Measurements from ENCODE around the gene VSTM4. TPM values are rescaled to one million over a fixed set of nuclear protein-coding genes. Genes with fewer than 3 reads are reported as not detected.

VSTM4 gene
- total RNA-seq, 1 experiment from 2014 or later = 0.13 TPM

- Histone ChIP-seq H3K27ac (ENCODE audit: low read length) (no peak overlapping the region), H3K27me3 (ENCODE audit: control insufficient read depth, insufficient read depth, low read length) (peaks cover 5% of the 10 kb centered on the region), H3K9me3 (ENCODE audit: control insufficient read depth, insufficient read depth, low read depth, low read length) (no peaks in the 10 kb centered on the region), H3K4me1 (ENCODE audit: control insufficient read depth, insufficient read depth, low read length) (no peaks in the 10 kb centered on the region), H3K4me3 (ENCODE audit: low read depth in 2 of 2, low read length in 2 of 2) (no peak overlapping the region), H3K36me3 (ENCODE audit: control insufficient read depth, insufficient read depth, low read length) (no peaks in the 10 kb centered on the region)
- DNase-seq (ENCODE audit: low read depth, low spot score) = no peak
- intact Hi-C loops (cut with micrococcal nuclease; ENCODE audit: unreplicated experiment) (no loop called here), in situ Hi-C loops (cut with HindIII; ENCODE audit: low pct_unique_long_range_greater_than_20kb, low sequenced_read_pairs) (no loop called here)
- ChIA-PET POLR2A (no interaction called here), CTCF (no interaction called here)
- ATAC-seq = no peak
- no TSS peak for BruUV-seq (replicated peaks)
- TF ChIP-seq CTCF (IDR thresholded peaks at IDR 0.05) (no peak), POLR2AphosphoS5 (IDR thresholded peaks at IDR 0.05; ENCODE audit: low read depth, low read length) (no peak), SIN3A (IDR thresholded peaks at IDR 0.05; ENCODE audit: borderline replicate concordance, insufficient read depth, low read depth, low read length) (no peak), TCF7L2 (IDR thresholded peaks at IDR 0.05; ENCODE audit: low read depth, low read length) (no peak)
- TF ChIP-seq, protein P1, sequence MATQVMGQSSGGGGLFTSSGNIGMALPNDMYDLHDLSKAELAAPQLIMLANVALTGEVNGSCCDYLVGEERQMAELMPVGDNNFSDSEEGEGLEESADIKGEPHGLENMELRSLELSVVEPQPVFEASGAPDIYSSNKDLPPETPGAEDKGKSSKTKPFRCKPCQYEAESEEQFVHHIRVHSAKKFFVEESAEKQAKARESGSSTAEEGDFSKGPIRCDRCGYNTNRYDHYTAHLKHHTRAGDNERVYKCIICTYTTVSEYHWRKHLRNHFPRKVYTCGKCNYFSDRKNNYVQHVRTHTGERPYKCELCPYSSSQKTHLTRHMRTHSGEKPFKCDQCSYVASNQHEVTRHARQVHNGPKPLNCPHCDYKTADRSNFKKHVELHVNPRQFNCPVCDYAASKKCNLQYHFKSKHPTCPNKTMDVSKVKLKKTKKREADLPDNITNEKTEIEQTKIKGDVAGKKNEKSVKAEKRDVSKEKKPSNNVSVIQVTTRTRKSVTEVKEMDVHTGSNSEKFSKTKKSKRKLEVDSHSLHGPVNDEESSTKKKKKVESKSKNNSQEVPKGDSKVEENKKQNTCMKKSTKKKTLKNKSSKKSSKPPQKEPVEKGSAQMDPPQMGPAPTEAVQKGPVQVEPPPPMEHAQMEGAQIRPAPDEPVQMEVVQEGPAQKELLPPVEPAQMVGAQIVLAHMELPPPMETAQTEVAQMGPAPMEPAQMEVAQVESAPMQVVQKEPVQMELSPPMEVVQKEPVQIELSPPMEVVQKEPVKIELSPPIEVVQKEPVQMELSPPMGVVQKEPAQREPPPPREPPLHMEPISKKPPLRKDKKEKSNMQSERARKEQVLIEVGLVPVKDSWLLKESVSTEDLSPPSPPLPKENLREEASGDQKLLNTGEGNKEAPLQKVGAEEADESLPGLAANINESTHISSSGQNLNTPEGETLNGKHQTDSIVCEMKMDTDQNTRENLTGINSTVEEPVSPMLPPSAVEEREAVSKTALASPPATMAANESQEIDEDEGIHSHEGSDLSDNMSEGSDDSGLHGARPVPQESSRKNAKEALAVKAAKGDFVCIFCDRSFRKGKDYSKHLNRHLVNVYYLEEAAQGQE (IDR thresholded peaks at IDR 0.05; ENCODE audit: insufficient read depth in 1 of 2, low read depth in 2 of 2, low read length in 1 of 2) = no peak
These were observed 16.3 kb downstream of the VSTM4 start for GRCh38 chr10:49099046-49099445.

GRCh38 chr10:49096890-49097445 is 18.4 kb downstream of the VSTM4 start:
- ChIA-PET CTCF (no interaction called here), POLR2A (no interaction called here)
- peaks cover 5% of the 10 kb centered on the region; the same call in 1 of the 2 replicates for H3K27me3 ChIP-seq (ENCODE audit: control insufficient read depth, insufficient read depth, low read length)
- no peak overlapping the region for H3K27ac ChIP-seq (ENCODE audit: low read length)
- ATAC-seq = no peak
- no peaks in the 10 kb centered on the region for H3K36me3 ChIP-seq (ENCODE audit: control insufficient read depth, insufficient read depth, low read length)
- H3K4me1 ChIP-seq (ENCODE audit: control insufficient read depth, insufficient read depth, low read length) = no peaks in the 10 kb centered on the region
- H3K9me3 ChIP-seq (ENCODE audit: control insufficient read depth, insufficient read depth, low read depth, low read length) = no peaks in the 10 kb centered on the region
- H3K4me3 ChIP-seq (ENCODE audit: low read depth in 2 of 2, low read length in 2 of 2) = no peak overlapping the region
- TF ChIP-seq POLR2AphosphoS5 (IDR thresholded peaks at IDR 0.05; ENCODE audit: low read depth, low read length) = no peak
- TF ChIP-seq CTCF (IDR thresholded peaks at IDR 0.05) = no peak
- no peak for TF ChIP-seq SIN3A (IDR thresholded peaks at IDR 0.05; ENCODE audit: borderline replicate concordance, insufficient read depth, low read depth, low read length)
- TF ChIP-seq, protein P1 (IDR thresholded peaks at IDR 0.05; ENCODE audit: insufficient read depth in 1 of 2, low read depth in 2 of 2, low read length in 1 of 2) = no peak
- TF ChIP-seq TCF7L2 (IDR thresholded peaks at IDR 0.05; ENCODE audit: low read depth, low read length) = no peak
- intact Hi-C loops (cut with micrococcal nuclease; ENCODE audit: unreplicated experiment) (no loop called here), in situ Hi-C loops (cut with HindIII; ENCODE audit: low pct_unique_long_range_greater_than_20kb, low sequenced_read_pairs) (no loop called here)
- DNase-seq (ENCODE audit: low read depth, low spot score) = no peak
- no TSS peak for BruUV-seq (replicated peaks)
